HCT116 (cell line): ENCODE results near the gene CSTA. TPM values are rescaled to one million over a fixed set of nuclear protein-coding genes. Genes with fewer than 3 reads are reported as not detected.

Source experiments
- ATAC-seq: fragments of 200-7000 bp; cut with Tn5 transposase; 2 replicates; pipeline ENCODE4 v1.9.1; 2020; ENCODE audit warnings: mild to moderate bottlenecking, moderate library complexity
- BruUV-seq: library from RNA; stranded (reverse); fragments of 400-500 nt; replicated peaks from 2 replicates; lab custom pipeline; 2021; lab: Mats Ljungman, UMichigan
- CTCF ChIA-PET: fragments of 300-600 bp; sonication (Branson Sonifier 250); formaldehyde crosslinking; loops from one replicate; lab custom pipeline; 2021; ENCODE audit warnings: antibody characterized with exemption; lab: Charles Lee
- POLR2A ChIA-PET: fragments of 300-600, 350-600 bp; sonication (Branson Sonifier 250); formaldehyde crosslinking; loops from one replicate; lab custom pipeline; 2021; ENCODE audit warnings: antibody characterized with exemption; lab: Charles Lee
- RAD21 ChIA-PET, 2 experiments: fragments of 300-600 bp; sonication (Branson Sonifier 250); formaldehyde crosslinking; loops; one replicate each; lab custom pipeline; 2023; ENCODE audit warnings: low total read pairs in 2 of 2; ENCODE audit not compliant: uncharacterized antibody in 2 of 2, unreplicated experiment in 2 of 2, low non-redundant PET in 1 of 2; lab: Charles Lee
- DNase-seq: peaks from one replicate; pipeline ENCODE4 v3.0.0-alpha.2; 2010; ENCODE audit warnings: low read depth, low spot score
- H2AFZ ChIP-seq: fragments of 200-600 bp; shearing (Covaris generic), sonication (generic); 2 replicates; pipeline ENCODE4 v1.6.1; 2017; ENCODE audit warnings: low read depth, mixed run types, mixed read lengths, antibody characterized with exemption, low read length; ENCODE audit not compliant: poor library complexity, severe bottlenecking
- H3K27ac ChIP-seq: 2 replicates; pipeline ENCODE4 v1.5.1; 2012; ENCODE audit warnings: low read depth, low read length
- H3K27me3 ChIP-seq: fragments of 200-600 bp; sonication (generic); 2 replicates; pipeline ENCODE4 v1.6.1; 2016; ENCODE audit warnings: mixed run types, low read length, mixed read lengths; ENCODE audit not compliant: insufficient read depth
- H3K36me3 ChIP-seq, 2 experiments: fragments of 200-500 bp in 1 of 2; fragments of 200-600 bp in 1 of 2; sonication (Bioruptor generic) in 1 of 2; sonication (generic) in 1 of 2; 2 replicates each; pipeline versions ENCODE4 v1.5.1 to v1.6.1; 2014 to 2016; ENCODE audit warnings: low read length in 2 of 2, inconsistent platforms in 1 of 2, mixed read lengths in 1 of 2, mixed run types in 1 of 2; ENCODE audit not compliant: insufficient read depth in 2 of 2, control insufficient read depth in 1 of 2
- H3K4me1 ChIP-seq, 2 experiments: fragments of 200-600 bp in 1 of 2; sonication (generic) in 1 of 2; 2 replicates each; pipeline versions ENCODE4 v1.5.1 to v1.6.1; 2012 to 2017; ENCODE audit warnings: low read length in 2 of 2, inconsistent platforms in 1 of 2, mild to moderate bottlenecking in 1 of 2, mixed read lengths in 1 of 2, mixed run types in 1 of 2, moderate library complexity in 1 of 2; ENCODE audit not compliant: insufficient read depth in 2 of 2, control insufficient read depth in 1 of 2
- H3K4me2 ChIP-seq: fragments of 200-600 bp; sonication (generic); 2 replicates; pipeline ENCODE4 v1.6.1; 2017; ENCODE audit warnings: mixed run types, low read length, mixed read lengths
- H3K4me3 ChIP-seq, 2 experiments: fragments of 200-600 bp in 1 of 2; sonication (generic) in 1 of 2; replicated peaks in 1 of 2; 2 replicates each; pipeline ENCODE4 v1.5.1; 2011 to 2016; ENCODE audit warnings: low read length in 2 of 2, control low read depth in 1 of 2, low read depth in 1 of 2, mild to moderate bottlenecking in 1 of 2, mixed read lengths in 1 of 2, mixed run types in 1 of 2
- H3K79me2 ChIP-seq: fragments of 200-600 bp; sonication (generic); 2 replicates; pipeline ENCODE4 v1.6.1; 2017; ENCODE audit warnings: mild to moderate bottlenecking, mixed run types, low read length, moderate library complexity, mixed read lengths; ENCODE audit not compliant: insufficient read depth
- H3K9ac ChIP-seq: fragments of 200-600 bp; sonication (generic); 2 replicates; pipeline ENCODE4 v1.6.1; 2016; ENCODE audit warnings: low read length, mixed read lengths
- H3K9me2 ChIP-seq: fragments of 200-600 bp; sonication (generic), shearing (Covaris generic); 2 replicates; pipeline ENCODE4 v1.6.1; 2017; ENCODE audit warnings: mixed run types, mild to moderate bottlenecking, moderate library complexity; ENCODE audit not compliant: insufficient read depth
- H3K9me3 ChIP-seq, 2 experiments: fragments of 200-500 bp in 1 of 2; fragments of 200-600 bp in 1 of 2; sonication (Bioruptor generic) in 1 of 2; sonication (generic) in 1 of 2; 2 replicates each; pipeline ENCODE4 v1.6.1; 2014 to 2017; ENCODE audit warnings: low read length in 2 of 2, mixed read lengths in 2 of 2, inconsistent platforms in 1 of 2, low read depth in 1 of 2, mild to moderate bottlenecking in 1 of 2, mixed run types in 1 of 2, moderate library complexity in 1 of 2; ENCODE audit not compliant: control insufficient read depth in 1 of 2, insufficient read depth in 1 of 2
- H4K20me1 ChIP-seq: fragments of 200-600 bp; sonication (generic), shearing (Covaris generic); 2 replicates; pipeline ENCODE4 v1.6.1; 2017; ENCODE audit warnings: mixed run types, mild to moderate bottlenecking, moderate library complexity; ENCODE audit not compliant: insufficient read depth
- CBX3 ChIP-seq: IDR thresholded peaks from 2 replicates; pipeline ENCODE4 v1.6.1; 2012; ENCODE audit warnings: low read depth
- EGR1 ChIP-seq: IDR thresholded peaks from 2 replicates; pipeline ENCODE4 v1.6.1; 2012; ENCODE audit warnings: low read depth
- ELF1 ChIP-seq: IDR thresholded peaks from 2 replicates; pipeline ENCODE4 v1.6.1; 2012; ENCODE audit warnings: low read depth, borderline replicate concordance
- EZH2 ChIP-seq: fragments of 200-600 bp; sonication (generic); IDR thresholded peaks from 2 replicates; pipeline ENCODE4 v1.6.1; 2017; ENCODE audit warnings: antibody characterized with exemption, mixed run types
- FOSL1 ChIP-seq: IDR thresholded peaks from 2 replicates; pipeline ENCODE4 v1.6.1; 2012; ENCODE audit warnings: low read depth
- POLR2AphosphoS5 ChIP-seq: IDR thresholded peaks from 2 replicates; pipeline ENCODE4 v1.6.1; 2011; ENCODE audit warnings: mild to moderate bottlenecking, low read depth, low read length, moderate library complexity
- RAD21 ChIP-seq: IDR thresholded peaks from 2 replicates; pipeline ENCODE4 v1.6.1; 2012; ENCODE audit warnings: low read depth, mild to moderate bottlenecking
- SIN3A ChIP-seq: IDR thresholded peaks from 2 replicates; pipeline ENCODE4 v1.6.1; 2012; ENCODE audit warnings: low read depth
- SP1 ChIP-seq: IDR thresholded peaks from 2 replicates; pipeline ENCODE4 v1.6.1; 2012; ENCODE audit warnings: low read depth
- TCF7L2 ChIP-seq: IDR thresholded peaks from 2 replicates; pipeline ENCODE4 v1.7.0; 2011; ENCODE audit warnings: borderline replicate concordance, inconsistent platforms; ENCODE audit not compliant: insufficient read depth, insufficient read length; ENCODE audit errors: extremely low read depth
- ZFX ChIP-seq: fragments of 450-650 bp; IDR thresholded peaks from 2 replicates; pipeline ENCODE4 v1.6.1; 2017
- ZNF274 ChIP-seq: fragments of 200-500 bp; sonication (Bioruptor generic); IDR thresholded peaks from 2 replicates; pipeline ENCODE4 v1.6.1; 2014; ENCODE audit warnings: mild to moderate bottlenecking, low read depth, low read length, inconsistent platforms
- intact Hi-C: fragments of 100-400 bp; cut with micrococcal nuclease; formaldehyde crosslinking; loops from 2 replicates; pipeline ENCODE4 v1.10.0; 2022
- total RNA-seq: library from RNA; stranded (reverse); gene quantifications from one replicate; pipeline ENCODE4 v1.2.1, GENCODE V29; 2021; ENCODE audit not compliant: unreplicated experiment
- TF ChIP-seq, protein P1 (sequence below): IDR thresholded peaks from 2 replicates; pipeline ENCODE4 v1.6.1; 2011; ENCODE audit warnings: mild to moderate bottlenecking, low read length, moderate library complexity; ENCODE audit not compliant: insufficient replicate concordance; ENCODE audit errors: extremely low read depth
- TF ChIP-seq, protein P2 (sequence below): IDR thresholded peaks from 2 replicates; pipeline ENCODE4 v1.6.1; 2012
- TF ChIP-seq, protein P3 (sequence below): IDR thresholded peaks from 2 replicates; pipeline ENCODE4 v1.6.1; 2012

Gene CSTA
- total RNA-seq, 1 experiment from 2014 or later = 11.0 TPM

DNA sequence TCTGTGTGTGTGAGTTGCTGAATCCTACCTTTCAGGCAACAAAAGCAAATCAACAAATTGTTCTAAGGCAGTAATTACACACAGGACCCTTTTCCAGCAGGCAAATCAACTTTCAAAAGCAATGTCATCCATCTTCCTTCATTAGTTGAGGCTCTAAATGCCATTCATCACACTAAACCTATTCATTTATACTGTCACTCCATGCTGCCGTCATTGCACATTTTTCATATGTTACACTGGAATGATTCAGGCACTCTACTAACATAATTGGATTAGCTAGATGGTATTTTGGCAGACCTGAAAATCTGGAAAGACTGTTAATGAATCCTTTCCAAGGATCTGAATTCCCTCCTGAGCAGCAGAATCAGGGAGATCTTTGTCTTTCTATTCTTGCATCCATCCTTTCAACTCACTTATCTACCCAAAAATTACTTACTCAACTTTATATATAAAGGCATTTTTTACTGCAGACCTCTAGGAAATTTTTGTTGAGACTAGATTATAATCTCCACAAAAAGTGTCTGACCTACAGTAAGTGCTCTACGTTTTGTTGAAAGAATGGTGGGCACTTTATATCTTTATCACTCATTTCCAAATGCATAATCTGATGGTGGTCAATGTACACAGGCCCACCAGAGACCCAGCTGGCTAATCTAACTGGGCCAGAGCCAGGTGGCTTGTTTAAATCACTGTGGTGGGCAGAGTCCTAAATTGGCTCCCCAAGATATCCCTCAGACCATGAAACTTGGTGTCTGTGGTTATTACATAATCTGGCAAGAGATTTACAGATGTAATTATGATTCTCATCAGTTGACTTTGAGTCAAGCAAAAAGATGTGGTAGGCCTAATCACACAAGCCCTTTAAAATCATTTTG is 33.0 kb downstream of the CSTA start:
- Histone ChIP-seq H3K79me2 (no peaks in the 10 kb centered on the region), H3K9me3 (no peaks in the 10 kb centered on the region), H3K4me1 (no peaks in the 10 kb centered on the region), H3K4me3 (no peak overlapping the region), H3K27me3 (no peaks in the 10 kb centered on the region), H3K4me2 (no peak overlapping the region), H3K9ac (no peak overlapping the region), H2AFZ (no peak overlapping the region), H3K27ac (no peak overlapping the region), H3K9me2 (no peaks in the 10 kb centered on the region), H4K20me1 (peaks cover 3% of the 10 kb centered on the region; the same call in 1 of the 2 replicates), H3K36me3 (peaks cover 10 to 16% of the 10 kb centered on the region in 2 experiments; a peak in 3 of 4 replicates)
- ChIA-PET POLR2A (no interaction called here), CTCF (interaction anchor here (0.6 to 2.0 kb wide), 2 partner anchors 51 to 366 kb away, joined by 3 to 14 read pairs; no protein-coding TSS in a partner anchor), RAD21 (interaction anchor here in 1 of 2 experiments (1.5 kb wide), 1 partner anchor 52 kb away, joined by 4 read pairs; no protein-coding TSS in a partner anchor)
- BruUV-seq = no TSS peak
- no peak for TF ChIP-seq CBX3
- no peak for TF ChIP-seq FOSL1
- TF ChIP-seq SIN3A = no peak
- TF ChIP-seq, protein P1, sequence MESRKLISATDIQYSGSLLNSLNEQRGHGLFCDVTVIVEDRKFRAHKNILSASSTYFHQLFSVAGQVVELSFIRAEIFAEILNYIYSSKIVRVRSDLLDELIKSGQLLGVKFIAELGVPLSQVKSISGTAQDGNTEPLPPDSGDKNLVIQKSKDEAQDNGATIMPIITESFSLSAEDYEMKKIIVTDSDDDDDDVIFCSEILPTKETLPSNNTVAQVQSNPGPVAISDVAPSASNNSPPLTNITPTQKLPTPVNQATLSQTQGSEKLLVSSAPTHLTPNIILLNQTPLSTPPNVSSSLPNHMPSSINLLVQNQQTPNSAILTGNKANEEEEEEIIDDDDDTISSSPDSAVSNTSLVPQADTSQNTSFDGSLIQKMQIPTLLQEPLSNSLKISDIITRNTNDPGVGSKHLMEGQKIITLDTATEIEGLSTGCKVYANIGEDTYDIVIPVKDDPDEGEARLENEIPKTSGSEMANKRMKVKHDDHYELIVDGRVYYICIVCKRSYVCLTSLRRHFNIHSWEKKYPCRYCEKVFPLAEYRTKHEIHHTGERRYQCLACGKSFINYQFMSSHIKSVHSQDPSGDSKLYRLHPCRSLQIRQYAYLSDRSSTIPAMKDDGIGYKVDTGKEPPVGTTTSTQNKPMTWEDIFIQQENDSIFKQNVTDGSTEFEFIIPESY = no peak
- TF ChIP-seq POLR2AphosphoS5 = no peak
- TF ChIP-seq EZH2 = no peak
- TF ChIP-seq TCF7L2 = no peak
- TF ChIP-seq SP1 = no peak
- no peak for TF ChIP-seq ZNF274
- TF ChIP-seq, protein P2, sequence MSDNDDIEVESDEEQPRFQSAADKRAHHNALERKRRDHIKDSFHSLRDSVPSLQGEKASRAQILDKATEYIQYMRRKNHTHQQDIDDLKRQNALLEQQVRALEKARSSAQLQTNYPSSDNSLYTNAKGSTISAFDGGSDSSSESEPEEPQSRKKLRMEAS = no peak
- TF ChIP-seq, protein P3, sequence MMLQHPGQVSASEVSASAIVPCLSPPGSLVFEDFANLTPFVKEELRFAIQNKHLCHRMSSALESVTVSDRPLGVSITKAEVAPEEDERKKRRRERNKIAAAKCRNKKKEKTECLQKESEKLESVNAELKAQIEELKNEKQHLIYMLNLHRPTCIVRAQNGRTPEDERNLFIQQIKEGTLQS = no peak
- TF ChIP-seq RAD21 = no peak
- no peak for TF ChIP-seq ZFX
- no peak for TF ChIP-seq ELF1
- no peak for TF ChIP-seq EGR1
- no peak for ATAC-seq
- intact Hi-C loops = loop anchor here (5.0 kb wide), 1 partner anchor 51 kb away; no protein-coding TSS in a partner anchor
- DNase-seq = no peak
